Kidney capillary endothelial cell (primary cell): ENCODE results near the gene PPP2R5E.

Experiments used
- DNase-seq: peaks from one replicate; pipeline ENCODE4 v3.0.0-alpha.2; 2018; ENCODE audit warnings: low spot score

Gene PPP2R5E

GRCh38 chr14:63517354-63517753, 25.8 kb downstream of the PPP2R5E start:
- DNase-seq: no peak

DNA sequence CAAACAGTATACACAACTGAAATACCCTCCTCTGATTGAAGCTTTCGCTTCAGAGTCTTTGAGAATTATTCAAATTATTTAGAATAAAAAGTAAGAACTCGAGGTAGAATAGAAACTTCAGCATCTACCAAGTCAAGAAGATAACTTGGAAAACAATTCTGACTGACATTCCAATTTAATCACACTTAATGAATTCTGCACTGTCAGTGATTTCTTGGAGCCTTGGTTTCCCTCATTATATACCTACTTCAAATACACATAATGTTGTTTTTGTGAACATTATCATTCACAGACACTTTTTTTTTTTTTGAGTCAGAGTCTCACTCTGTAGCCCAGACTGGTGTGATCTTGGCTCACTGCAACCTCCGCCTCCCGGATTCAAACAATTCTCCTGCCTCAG, 27.9 kb downstream of the PPP2R5E start:
- no peak for DNase-seq

GRCh38 chr14:63513756-63514155, 29.4 kb downstream of the PPP2R5E start:
- no peak for DNase-seq

- no peak for DNase-seq
Observed at GRCh38 chr14:63512861-63513260, 30.3 kb downstream of the PPP2R5E start.

GRCh38 chr14:63510538-63510937, 32.6 kb downstream of the PPP2R5E start:
- no peak for DNase-seq

GRCh38 chr14:63508033-63508432, 35.1 kb downstream of the PPP2R5E start:
- no peak for DNase-seq

DNA sequence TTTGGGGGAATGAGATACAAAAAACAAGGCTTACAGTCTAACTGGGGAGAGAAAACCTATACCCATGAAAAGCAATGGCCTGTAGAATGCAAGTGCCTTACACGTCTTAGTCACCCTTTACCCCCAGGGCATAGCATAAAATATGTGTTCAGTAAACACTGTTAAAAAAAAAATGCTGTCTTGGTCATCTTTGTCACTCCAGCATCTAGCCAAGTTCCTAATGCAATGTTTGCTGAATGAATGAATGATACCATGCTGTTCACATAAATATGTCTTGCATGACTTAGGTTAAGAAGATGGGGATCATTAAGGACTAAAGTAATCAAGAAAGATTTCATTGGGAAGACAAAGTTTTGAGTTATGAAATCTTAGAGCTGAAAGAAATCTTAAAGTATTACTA, 38.5 kb downstream of the PPP2R5E start:
- no peak for DNase-seq

DNA sequence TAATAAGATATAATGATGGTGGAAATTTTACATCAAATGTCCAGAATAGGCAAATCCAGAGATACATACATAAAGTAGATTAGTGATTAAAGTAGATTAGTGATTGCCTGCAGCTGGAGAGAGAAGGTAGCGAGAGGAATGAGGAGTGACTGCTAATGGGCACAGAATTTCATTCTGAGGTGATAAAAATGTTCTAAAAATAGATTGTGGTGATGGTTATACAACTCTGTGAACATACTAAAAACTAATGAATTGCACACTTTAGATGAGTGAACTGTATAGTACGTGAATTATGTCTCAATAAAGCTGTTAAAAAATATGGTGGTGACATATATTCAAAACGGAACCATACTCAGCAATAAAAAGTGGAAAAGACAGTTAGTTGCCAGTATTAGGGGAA, 41.7 kb downstream of the PPP2R5E start:
- no peak for DNase-seq

DNA sequence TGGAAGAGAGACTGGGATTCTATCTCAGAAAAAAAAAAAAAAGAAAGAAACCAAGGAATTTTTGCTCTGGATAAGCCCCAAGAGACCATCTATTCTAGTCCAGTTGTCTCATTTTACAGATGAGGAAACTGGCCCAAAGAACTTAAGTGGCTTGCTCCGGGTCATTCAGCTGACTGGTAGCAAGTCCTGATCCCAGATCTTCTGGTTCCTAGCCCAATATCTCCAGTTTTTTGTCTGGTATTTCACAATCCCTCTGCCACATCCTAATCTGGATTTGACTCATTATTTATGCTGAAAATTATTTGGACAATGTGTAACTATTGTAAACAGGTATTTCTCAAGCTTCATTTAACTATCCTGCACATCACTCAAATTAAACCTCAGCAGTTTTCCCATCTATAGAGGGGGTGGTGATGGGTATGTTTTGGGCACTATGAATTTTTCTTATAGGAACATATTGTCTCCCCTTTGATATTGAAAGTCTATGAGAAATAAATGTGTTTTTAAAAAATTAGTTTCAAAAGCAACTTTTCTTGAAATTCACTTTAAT, 43.4 kb downstream of the PPP2R5E start:
- DNase-seq: no peak

DNA sequence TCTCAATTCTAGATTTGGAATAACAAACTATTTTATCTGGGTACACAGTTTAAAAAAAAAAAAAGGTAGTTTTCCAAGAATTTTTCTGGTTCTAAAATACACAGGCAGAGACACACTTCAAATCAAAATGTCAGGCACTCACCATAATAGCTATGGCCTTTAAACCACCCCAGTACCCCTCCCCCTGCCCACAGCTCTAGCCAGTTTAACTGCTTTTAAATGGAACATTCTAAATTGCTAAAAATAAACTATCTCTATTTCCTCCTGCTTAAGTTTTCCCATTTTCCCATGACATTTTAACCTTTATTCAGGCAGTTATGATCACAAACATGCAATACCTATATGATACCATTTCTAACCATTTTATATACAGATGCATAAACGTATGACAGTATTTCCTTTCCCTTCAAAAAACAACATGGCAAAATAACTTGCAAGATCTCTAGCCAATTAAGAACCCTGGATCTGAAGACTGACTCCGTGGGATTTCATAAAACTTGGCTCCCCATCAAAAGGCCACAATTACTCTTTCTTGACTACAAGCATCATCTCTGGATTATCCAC, 46.3 kb downstream of the PPP2R5E start:
- DNase-seq: no peak

DNA sequence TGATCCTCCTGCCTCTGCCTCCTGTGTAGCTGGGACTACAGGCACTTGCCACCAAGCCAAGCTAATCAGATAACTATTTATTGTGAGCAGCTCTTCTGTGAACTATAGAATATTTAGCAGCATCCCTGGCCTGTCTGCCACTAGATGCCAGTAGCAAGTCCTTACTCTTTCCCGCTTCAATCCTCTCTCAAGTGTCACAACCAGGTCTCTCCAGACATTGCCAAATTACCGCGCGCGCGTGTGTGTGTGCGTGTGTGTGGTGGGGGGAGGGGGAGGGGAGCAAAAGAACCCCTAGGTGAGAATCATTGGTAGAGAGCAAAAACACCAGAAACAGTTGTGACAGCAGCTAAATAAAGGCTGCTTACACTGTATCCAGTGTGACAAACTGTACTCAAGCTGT, 49.9 kb downstream of the PPP2R5E start:
- no peak for DNase-seq

DNA sequence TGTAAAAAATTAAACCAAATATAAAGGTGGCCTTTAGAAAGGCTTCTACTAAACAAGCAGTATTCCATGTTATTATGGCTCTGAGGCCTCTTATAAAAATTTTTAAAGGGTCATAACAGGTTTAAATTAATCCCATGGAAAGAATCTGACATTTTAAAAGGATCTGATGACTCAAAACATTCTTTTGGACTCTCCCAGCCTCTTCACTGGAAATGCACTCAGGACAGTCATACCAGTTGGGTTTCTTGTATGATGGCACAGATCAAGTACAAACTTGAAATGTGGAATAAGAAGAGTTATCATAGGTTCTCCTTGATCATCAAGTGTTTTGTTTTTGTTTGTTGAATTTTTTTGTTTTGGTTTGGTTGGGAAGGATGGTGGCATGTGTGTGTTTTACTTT, 50.8 kb downstream of the PPP2R5E start:
- DNase-seq: no peak

GRCh38 chr14:63487724-63488123, 55.5 kb downstream of the PPP2R5E start:
- no peak for DNase-seq

GRCh38 chr14:63486738-63487137, 56.4 kb downstream of the PPP2R5E start:
- no peak for DNase-seq

DNA sequence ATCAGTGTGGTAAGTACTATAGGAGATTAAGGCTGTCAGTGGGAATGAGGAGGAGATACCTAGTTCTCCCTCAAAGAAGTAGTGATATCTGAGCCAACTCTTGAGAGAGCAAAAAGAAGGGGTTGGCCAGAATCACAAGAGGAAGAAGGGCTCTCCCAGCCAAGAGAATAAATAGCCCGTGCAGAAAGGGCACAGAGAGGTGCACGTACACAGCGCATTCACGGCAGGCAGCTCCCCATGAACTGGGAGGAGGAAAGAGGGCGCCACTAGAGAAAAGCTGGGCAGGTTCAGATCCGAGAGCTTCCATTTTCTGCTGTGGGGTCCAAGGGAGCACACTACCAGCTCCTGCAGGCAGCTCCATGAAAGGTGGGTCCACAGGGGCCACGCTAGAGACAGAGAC, 59.9 kb downstream of the PPP2R5E start:
- DNase-seq: no peak

DNA sequence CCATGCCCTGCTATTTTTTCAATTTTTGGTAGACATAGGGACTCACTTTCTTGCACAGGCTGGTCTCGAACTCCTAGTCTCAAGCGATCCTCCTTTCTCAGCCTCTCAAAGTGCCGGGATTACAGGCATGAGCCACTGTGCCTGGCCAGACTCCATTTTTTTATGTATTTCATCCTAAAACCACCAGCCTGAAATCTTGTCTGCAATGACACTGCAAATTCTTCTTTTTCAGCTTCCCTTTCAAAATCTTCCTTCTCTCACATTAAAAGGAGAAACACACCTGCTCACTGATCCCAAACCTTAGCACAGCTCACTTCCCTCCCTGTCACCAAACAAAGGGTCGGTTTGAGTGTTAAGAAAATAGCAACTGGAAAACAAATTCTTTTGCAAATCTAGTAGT, 62.6 kb downstream of the PPP2R5E start:
- no peak for DNase-seq

DNA sequence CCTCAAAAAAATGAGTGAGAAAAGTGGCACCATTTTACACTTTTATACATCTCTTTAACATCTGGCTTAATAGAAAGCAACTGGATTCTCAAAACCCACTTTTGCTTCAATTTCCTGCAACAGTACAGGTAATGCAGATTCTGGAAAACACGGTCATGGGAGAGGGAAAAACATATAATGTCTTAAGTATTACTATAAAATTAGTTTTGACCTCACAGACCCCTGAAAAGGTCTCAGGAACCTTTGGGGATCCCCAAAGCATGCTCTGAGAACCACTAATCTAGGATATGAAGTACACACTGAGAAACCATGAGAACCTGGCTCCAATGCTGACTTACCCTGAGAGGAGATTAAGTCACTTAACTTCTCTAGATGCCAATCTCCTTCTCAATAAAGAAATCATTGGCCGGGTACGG, 64.7 kb downstream of the PPP2R5E start:
- no peak for DNase-seq

DNA sequence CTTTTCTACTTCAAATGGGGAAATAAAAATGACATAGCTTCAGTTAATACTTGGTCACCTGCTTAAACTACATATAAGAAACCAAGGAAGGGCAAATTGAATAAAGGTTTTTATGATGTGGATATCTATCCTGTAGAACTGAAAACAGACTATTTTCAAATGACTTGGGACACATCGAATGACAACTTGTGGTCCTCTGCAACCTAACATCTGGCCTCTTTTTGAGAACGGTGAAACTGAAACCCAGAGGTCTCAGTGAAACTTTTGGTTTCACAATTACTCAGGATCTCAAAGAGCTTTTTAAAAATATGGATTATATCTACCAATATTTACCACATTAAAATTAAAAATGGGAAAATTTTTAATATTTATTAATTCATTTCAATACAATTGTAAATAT, 65.2 kb downstream of the PPP2R5E start:
- DNase-seq: no peak

- DNase-seq: no peak
Observed at GRCh38 chr14:63477556-63477955, 65.6 kb downstream of the PPP2R5E start.

DNA sequence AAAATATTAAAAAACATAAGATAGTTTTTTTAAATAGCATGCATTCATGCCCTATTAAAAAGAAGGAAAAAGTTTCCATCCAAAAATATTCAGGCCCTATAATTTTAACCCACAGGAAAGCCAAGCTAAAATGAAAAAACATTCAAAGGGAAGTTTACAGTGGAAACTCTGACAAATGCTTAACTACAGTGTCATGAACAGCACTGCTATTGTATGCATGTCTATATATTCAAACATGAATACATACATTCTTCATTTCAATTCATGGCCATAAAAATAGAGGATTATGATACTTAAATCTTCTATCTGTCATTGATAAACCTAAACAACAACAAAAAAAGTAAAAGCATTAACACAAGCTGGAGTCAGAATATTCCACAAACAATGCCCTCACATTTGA, 67.4 kb downstream of the PPP2R5E start:
- no peak for DNase-seq

GRCh38 chr14:63474844-63475243, 68.3 kb downstream of the PPP2R5E start:
- no peak for DNase-seq

- no peak for DNase-seq
Observed at GRCh38 chr14:63474111-63474510, 69.1 kb downstream of the PPP2R5E start.

GRCh38 chr14:63472986-63473788, 70.0 kb downstream of the PPP2R5E start:
- DNase-seq: no peak
